Lower lobe of right lung (tissue), 2 donors: Measurements from ENCODE around the gene FARP2. TPM values are rescaled to one million over a fixed set of nuclear protein-coding genes. Genes with fewer than 3 reads are reported as not detected.

Experiments
- ATAC-seq, 2 donors: fragments of 200-7000 bp; cut with Tn5 transposase; one replicate each; pipeline ENCODE4 v1.9.1; 2020 to 2022; ENCODE audit warnings: mild to moderate bottlenecking in 2 of 2, moderate library complexity in 2 of 2
- DNase-seq: peaks from one replicate; pipeline ENCODE4 v3.0.0-alpha.2; 2020
- H3K27ac ChIP-seq: fragments of 200-600 bp; one replicate; pipeline ENCODE4 v1.8.0; 2022
- H3K27me3 ChIP-seq: fragments of 200-600 bp; one replicate; pipeline ENCODE4 v1.8.0; 2022; ENCODE audit warnings: low read depth
- H3K36me3 ChIP-seq: fragments of 200-600 bp; one replicate; pipeline ENCODE4 v1.8.0; 2022; ENCODE audit warnings: mild to moderate bottlenecking
- H3K4me1 ChIP-seq: fragments of 200-600 bp; one replicate; pipeline ENCODE4 v1.8.0; 2022
- H3K4me3 ChIP-seq: fragments of 200-600 bp; one replicate; pipeline ENCODE4 v1.8.0; 2022; ENCODE audit warnings: mild to moderate bottlenecking
- H3K9me3 ChIP-seq: fragments of 200-600 bp; one replicate; pipeline ENCODE4 v1.8.0; 2022
- intact Hi-C: fragments of 100-400 bp; cut with DNase I; formaldehyde crosslinking; loops from one replicate; pipeline ENCODE4 v1.11.0; 2022
- long read RNA-seq: library from polyadenylated mRNA; unstranded; transcript quantifications from one replicate; pipeline ENCODE4 v2.0.0, GENCODE V29; 2021
- total RNA-seq: library from RNA; stranded (reverse); fragmentation: NEBNext Ultra II Directional; extraction: Animal tissue kit (Norgen Biotek cat#: 25700); gene quantifications from one replicate; pipeline ENCODE4 v1.2.1, GENCODE V29; 2021
- TF ChIP-seq, protein P1 (sequence below): fragments of 200-600 bp; IDR thresholded peaks from one replicate; pipeline ENCODE4 v1.8.0; 2022; ENCODE audit warnings: antibody characterized with exemption, mild to moderate bottlenecking
- donor health status: DM: no; HTN: yes; CAD: no; lungs with severe emphysema.

FARP2 gene, protein sequence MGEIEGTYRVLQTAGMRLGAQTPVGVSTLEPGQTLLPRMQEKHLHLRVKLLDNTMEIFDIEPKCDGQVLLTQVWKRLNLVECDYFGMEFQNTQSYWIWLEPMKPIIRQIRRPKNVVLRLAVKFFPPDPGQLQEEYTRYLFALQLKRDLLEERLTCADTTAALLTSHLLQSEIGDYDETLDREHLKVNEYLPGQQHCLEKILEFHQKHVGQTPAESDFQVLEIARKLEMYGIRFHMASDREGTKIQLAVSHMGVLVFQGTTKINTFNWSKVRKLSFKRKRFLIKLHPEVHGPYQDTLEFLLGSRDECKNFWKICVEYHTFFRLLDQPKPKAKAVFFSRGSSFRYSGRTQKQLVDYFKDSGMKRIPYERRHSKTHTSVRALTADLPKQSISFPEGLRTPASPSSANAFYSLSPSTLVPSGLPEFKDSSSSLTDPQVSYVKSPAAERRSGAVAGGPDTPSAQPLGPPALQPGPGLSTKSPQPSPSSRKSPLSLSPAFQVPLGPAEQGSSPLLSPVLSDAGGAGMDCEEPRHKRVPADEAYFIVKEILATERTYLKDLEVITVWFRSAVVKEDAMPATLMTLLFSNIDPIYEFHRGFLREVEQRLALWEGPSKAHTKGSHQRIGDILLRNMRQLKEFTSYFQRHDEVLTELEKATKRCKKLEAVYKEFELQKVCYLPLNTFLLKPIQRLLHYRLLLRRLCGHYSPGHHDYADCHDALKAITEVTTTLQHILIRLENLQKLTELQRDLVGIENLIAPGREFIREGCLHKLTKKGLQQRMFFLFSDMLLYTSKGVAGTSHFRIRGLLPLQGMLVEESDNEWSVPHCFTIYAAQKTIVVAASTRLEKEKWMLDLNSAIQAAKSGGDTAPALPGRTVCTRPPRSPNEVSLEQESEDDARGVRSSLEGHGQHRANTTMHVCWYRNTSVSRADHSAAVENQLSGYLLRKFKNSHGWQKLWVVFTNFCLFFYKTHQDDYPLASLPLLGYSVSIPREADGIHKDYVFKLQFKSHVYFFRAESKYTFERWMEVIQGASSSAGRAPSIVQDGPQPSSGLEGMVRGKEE
- total RNA-seq = 42.4 TPM
- long read RNA-seq, full-length matches to known transcripts = 9 of 32 reads
- long read RNA-seq, partial matches to known transcripts = 7 of 32 reads
- long read RNA-seq, other reads (novel, unspliced or antisense) = 16 of 32 reads

DNA sequence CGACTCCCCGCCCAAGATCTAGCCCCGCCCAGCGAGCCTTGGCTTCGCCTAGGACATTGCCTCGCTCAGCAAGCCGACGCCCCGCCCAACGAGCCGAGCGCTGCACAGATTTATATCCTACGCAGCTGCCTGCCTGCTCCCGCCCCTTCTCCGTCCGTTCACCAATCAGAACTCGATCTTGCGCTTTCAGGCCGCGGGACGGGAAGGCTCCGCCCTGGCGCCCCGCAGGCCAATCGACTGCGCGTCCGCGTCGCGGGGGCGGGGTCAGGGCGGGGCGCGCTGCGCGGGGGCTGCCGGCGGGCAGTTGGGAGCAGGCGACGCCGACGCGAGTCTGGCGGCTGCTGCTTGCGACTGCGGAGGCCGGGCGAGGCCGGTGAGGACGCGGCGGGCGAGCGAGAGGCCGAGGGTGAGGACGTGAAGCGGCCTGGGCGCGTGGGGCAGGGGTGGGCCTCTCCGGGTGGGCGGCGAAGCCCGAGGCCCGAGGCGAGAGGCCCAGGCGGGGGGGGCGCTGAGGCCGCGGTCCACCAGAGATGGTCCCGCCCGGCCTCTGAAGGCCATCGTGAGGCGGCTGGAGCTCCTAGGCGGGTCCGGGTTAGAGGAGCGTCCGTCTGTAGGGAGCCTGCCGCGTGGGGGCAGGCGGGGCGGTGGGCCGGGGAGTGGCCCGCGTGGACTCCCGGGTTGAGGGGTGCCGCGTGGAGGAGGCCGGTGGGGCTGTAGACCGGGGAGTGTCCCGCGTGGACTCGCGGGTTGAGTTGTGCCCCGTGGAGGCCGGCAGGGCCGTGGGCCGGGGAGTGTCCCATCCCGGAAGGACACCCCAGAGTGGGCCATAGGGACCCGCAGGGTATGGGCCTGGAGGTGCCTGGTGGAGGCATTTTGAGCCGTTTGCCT is at the start of gene FARP2:
TSS of gene FARP2 (plus strand) at position 303 of the 888 bp plus-strand sequence. CDS start 16,823 bp downstream, outside the sequence.
- H3K27me3 ChIP-seq = no peaks in the 10 kb centered on the region
- TF ChIP-seq, protein P1, sequence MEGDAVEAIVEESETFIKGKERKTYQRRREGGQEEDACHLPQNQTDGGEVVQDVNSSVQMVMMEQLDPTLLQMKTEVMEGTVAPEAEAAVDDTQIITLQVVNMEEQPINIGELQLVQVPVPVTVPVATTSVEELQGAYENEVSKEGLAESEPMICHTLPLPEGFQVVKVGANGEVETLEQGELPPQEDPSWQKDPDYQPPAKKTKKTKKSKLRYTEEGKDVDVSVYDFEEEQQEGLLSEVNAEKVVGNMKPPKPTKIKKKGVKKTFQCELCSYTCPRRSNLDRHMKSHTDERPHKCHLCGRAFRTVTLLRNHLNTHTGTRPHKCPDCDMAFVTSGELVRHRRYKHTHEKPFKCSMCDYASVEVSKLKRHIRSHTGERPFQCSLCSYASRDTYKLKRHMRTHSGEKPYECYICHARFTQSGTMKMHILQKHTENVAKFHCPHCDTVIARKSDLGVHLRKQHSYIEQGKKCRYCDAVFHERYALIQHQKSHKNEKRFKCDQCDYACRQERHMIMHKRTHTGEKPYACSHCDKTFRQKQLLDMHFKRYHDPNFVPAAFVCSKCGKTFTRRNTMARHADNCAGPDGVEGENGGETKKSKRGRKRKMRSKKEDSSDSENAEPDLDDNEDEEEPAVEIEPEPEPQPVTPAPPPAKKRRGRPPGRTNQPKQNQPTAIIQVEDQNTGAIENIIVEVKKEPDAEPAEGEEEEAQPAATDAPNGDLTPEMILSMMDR = no peak
- H3K36me3 ChIP-seq = peaks cover 34% of the 10 kb centered on the region
- peak within 1 kb of the TSS; percentile 72 for H3K4me3 ChIP-seq
- H3K9me3 ChIP-seq = no peaks in the 10 kb centered on the region
- DNase-seq (peak; percentile 100), ATAC-seq (peak; percentile 91 to 95)
- intact Hi-C loops = no loop called here
- peak within 1 kb of the TSS; percentile 89 for H3K27ac ChIP-seq
- peaks cover 45% of the 10 kb centered on the region for H3K4me1 ChIP-seq

DNA sequence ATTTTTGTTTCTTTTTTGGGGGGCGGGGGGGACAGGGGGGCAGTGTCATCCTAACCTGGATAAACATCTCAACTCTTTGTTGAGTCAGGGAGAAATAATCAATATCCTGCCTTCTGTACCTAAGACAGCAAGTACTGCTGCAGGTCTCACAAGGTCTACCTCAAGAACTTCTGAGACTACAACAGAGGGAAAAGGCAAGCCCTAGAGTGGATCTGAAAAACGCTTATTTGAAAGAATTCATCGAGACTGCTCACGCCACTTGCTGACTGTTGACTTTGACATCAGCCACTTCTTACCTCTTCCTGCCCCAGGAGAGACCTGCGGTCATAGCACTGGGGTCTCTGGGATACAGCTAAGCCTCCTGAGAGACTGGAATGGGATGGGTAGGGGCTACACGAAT is 49.0 kb upstream of the FARP2 start:
- TF ChIP-seq, protein P1 = no peak
- ATAC-seq = no peak
- Histone ChIP-seq H3K4me3 (no peak overlapping the region), H3K27ac (no peak overlapping the region), H3K36me3 (no peaks in the 10 kb centered on the region), H3K9me3 (no peaks in the 10 kb centered on the region), H3K27me3 (no peaks in the 10 kb centered on the region), H3K4me1 (peaks cover 32% of the 10 kb centered on the region)
- intact Hi-C loops = no loop called here
- no peak for DNase-seq

DNA sequence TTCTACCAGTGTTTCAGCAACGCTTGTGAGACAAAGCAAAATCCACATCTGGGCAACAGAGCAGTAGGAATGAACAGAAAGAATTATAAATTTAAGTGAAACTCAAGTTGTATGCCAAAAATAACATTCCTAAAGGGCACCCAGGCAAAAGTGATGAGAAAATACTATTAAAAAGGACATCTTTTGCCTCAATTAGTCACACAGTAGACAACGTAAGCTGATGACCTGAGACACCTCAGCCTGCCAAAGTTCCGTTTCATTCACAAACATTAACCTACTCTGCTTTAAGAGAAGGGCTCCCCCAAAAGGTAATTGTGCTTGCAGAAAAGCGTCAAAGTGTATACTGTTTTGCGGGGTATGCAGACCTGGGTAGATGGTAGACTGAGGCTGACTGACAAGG is 47.8 kb upstream of the FARP2 start:
- no peak for DNase-seq
- peaks cover 32% of the 10 kb centered on the region for H3K4me1 ChIP-seq
- TF ChIP-seq, protein P1 = no peak
- H3K27me3 ChIP-seq = no peaks in the 10 kb centered on the region
- H3K4me3 ChIP-seq = no peak overlapping the region
- intact Hi-C loops = no loop called here
- H3K27ac ChIP-seq = no peak overlapping the region
- ATAC-seq = no peak
- no peaks in the 10 kb centered on the region for H3K9me3 ChIP-seq
- no peaks in the 10 kb centered on the region for H3K36me3 ChIP-seq

DNA sequence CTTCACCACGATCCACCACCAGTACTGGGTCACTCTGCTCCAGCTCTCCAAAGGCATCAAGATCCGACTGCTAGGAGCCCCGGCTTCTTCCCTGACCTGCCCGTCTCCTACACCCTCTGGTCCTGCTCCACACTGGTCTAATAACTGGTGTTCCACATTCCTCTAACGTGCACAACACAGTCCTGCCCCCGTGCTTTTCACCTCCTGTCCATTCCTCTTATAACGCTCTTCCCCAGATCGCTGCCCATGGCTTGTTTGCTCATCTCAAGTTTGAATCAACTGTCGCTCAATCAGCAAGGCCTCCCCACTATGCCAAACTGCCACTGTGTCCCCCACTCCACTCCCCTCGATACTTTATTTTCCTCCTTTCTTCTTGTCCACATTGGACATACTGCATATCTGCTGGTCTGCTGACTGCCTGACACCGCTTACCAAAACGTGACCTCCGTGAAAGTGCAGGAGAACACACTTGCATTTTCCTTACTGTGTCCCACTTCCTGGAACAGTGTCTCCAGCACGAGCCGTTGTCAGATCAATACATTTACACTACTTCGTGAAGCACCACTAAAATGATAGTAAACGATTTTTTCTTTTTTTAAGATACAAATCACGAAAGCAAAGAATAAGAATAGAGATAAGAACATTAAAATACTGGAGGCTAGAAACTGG is 47.1 kb upstream of the FARP2 start:
- Histone ChIP-seq H3K4me1 (peaks cover 31% of the 10 kb centered on the region), H3K4me3 (no peak overlapping the region), H3K27ac (no peak overlapping the region), H3K9me3 (no peaks in the 10 kb centered on the region), H3K27me3 (no peaks in the 10 kb centered on the region), H3K36me3 (no peaks in the 10 kb centered on the region)
- TF ChIP-seq, protein P1 = no peak
- intact Hi-C loops = no loop called here
- DNase-seq = no peak
- peak in 1 of 2 donors; percentile 16 for ATAC-seq
